NCI-H187 (cell line): ENCODE measurements around the gene CIB1.

Source experiments
- DNase-seq, 2 experiments: peaks; one replicate each; lab custom pipeline; 2025; lab: John Stamatoyannopoulos, UW

Gene CIB1

DNA sequence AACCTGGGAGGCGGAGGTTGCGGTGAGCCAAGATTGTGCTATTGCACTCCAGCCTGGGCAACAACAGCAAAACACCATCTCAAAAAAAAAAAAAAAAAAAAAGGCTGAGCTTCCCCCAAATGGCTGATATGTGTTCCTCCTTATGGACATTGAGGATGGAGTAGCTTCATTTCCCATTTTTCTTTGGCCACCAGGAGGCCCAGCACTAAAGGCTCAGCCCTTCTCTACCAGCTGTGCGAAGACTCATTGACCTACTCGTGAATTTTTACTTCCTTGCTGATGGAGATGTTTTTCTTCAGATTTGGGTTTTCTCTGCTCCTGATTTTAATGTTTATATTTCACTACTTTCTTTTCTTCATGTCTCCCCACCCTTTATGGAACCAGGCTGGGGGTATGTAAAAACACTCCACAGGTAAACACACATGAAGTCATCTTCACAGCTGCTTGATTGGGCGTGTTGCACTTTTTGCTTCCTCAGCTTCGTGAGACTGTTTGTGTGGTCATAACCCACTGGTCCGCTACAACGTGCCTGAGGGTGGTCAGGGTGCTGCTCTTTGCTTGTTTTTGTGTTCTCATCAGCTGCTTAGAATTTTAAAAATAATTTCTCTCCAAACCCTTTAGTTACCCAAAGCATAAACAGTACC, 19.1 kb downstream of the CIB1 start:
- no peak for DNase-seq

- no peak for DNase-seq
These were observed 19.9 kb downstream of the CIB1 start for GRCh38 chr15:90213818-90214204.

DNA sequence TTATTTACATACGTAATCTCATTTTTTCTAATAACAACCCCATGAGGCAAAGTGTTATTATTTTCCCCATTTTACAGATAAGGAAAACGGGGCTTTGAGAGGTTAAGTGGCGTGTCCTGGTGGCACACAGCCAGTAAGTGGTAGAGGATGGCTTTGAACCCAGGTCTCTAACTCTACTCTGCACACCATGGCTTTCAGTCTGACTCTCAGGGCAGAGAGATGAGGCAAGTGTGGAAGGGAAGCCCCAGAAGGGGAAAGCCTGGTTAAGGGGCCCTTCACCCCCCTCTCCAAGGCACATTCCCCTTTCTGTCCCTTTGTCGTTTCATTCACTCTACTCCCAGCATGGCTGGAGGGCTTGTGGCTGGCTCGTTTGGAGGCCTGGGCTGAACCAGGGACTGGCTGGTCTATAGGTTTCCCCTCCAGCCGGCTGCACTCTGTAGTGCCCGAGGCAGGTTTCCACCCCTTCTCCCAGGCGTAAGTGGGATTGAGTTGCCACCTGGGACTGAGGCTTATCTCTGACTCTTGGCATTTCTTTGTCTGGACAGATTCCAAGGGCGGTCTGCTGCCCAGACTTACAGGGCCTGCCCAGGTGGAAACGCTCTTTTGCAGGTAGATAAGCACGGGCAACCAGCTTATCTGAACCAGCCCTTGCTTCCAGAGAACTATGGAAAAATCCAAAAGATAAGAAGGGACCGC, 20.5 kb downstream of the CIB1 start:
- peak; percentile 56 to 57 for DNase-seq

- DNase-seq: no peak
These were observed 21.3 kb downstream of the CIB1 start for GRCh38 chr15:90212221-90213098.

DNA sequence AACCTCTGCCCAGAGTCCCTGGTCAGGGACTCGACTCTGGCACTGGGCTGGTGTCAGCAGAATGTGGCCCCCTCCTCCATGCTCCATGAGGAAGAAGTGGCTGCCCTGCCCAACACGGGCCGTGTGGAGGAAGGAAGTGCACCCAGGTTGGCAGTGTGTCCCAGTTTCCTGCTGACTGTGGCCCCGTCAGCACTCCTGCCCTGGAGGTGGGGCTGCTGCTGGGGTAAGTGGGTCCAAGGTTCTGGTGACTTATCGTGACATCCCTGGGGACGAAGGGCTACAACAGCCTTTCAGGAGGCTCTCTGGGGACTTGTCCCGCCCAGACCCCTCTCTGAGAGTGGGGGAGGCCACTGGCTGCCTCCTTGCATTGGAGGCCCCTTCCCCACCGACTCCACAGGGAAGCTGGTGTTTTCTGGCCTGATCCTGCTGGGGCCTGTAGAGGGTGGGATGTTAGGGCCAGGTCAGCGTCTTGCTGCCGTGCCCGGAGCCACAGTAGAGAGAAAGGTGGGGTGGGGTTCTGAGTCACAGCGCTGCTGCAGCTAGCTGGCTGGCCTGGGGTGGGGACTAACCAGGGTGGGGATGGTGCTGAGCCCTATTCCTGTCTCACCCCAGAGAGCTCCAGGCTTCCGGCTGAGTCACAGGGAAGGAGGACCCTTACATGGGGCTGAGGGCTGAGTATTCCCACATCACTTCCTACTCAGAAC, 22.1 kb downstream of the CIB1 start:
- no peak for DNase-seq

DNA sequence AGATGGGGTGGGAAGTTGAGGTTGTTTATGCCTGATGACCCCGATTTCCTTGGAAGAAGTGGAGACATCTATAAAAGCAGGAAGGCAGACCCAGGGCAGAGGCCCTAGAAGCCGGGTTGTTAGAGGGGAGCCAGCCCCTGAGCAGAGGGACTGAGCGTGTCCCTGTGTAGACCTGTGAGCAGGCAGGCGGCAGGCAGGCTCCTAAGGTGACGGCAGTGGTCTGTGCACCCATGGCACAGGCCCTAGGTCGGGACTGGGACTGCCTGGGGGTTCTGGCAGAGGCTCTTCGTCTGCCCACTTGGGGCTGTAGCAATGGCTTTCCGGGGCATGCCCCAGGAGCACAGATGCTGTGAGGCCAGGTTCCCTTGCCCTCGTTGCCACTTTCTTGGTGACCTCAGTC, 22.7 kb downstream of the CIB1 start:
- DNase-seq: no peak

- no peak for DNase-seq
These were observed 23.1 kb downstream of the CIB1 start for GRCh38 chr15:90210593-90210992.

DNA sequence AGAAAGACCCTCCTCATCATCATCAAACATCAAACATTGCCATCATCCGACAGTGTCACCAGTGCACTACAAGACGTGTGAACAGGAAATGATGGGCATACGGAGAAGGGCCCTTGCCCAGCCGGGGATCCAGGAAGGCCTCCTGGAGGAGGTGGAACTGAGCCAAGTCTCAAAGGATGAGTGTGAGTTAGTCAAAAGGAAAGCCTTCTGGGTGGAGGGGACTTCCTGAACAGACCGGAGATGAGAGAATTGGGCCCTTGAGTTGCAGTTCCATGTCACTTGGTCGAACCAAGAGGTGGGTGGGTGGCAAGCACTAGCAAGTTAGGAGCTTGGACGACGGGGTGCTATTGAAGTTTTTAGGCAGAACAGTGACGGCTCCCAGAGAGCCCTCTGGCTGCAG, 24.1 kb downstream of the CIB1 start:
- no peak for DNase-seq

GRCh38 chr15:90208356-90208755, 25.4 kb downstream of the CIB1 start:
- no peak for DNase-seq

DNA sequence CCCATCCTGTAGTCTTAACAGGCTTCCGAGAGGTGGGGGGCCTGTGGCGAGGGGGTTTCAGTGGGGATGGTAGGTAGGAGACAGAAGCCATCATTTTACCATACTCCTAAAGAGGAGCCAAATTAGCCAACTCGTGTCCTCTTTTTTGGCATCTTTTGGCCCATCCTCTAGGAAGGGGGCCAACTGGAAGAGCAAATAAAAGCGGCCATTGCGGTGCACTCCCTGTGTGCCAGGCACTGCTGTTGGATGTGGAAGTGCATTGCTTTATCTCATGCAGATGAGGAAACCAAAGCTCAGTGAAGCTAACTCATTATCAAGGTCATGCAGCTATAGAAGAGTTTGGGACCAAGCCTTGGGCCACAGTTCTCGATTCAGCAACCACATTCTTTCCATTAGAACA, 26.5 kb downstream of the CIB1 start:
- no peak for DNase-seq

- DNase-seq: no peak
These were observed 27.9 kb downstream of the CIB1 start for GRCh38 chr15:90205886-90206285.

DNA sequence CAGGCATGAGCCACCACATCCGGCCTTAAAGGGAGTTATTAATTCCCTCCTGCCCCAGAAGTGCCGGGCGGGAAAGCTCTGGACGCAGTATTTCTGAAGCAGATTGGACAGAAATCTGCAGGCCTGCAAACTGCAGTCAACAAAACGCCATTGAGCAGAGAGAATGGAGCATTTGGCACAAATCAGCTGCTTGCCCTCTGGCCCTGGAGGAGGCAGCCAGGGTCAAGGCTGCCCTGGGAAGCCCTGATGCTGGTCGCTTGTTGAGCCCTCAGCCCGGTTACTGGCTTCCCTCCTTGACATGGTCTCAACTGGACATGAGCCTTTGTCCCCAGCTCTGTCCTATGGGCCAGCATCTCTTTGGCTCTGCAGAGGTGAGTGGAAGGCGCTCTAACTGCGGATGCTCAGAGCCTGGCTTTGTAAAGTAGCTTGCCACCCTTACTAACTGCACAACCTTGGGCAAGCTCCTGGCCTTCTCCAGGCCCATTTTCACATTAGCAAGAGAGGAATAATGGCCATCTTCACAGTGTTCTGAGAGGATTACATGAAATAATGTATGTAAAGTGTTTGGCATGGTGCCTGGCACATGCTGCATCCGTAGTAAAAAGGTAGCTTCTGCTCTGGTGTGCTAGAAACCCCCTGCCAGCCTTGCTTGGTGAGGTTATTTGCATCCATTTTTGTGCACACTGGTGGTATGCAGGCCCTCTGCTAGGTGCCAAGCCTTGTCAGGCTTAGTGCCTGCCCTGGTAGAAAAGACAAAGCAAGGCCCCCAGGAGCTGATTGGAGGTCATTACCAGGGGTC, 28.5 kb downstream of the CIB1 start:
- no peak for DNase-seq

GRCh38 chr15:90203922-90204321, 29.8 kb downstream of the CIB1 start:
- no peak for DNase-seq

DNA sequence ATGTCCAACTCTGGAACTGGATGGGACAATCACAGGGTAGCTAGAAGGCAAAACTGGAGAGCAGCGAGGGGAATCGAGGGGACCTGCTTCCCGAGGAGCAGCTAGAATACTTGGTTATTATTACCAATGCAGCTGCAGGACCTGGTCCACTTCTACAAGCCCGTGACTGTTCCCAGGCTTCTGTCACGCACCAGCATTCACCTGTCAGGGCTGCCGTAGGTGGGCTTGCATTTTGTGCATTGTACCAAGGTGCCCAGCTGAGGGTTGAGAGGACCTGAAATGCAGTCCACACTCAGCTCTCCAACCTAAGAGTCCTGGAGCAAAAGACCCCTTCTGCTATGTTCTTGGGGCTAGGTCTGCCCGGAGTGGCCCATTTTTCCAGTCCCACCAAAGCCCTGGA, 30.3 kb downstream of the CIB1 start:
- DNase-seq: no peak

- no peak for DNase-seq
These were observed 30.8 kb downstream of the CIB1 start for GRCh38 chr15:90202929-90203328.

GRCh38 chr15:90201944-90202375, 31.8 kb downstream of the CIB1 start:
- DNase-seq: no peak

DNA sequence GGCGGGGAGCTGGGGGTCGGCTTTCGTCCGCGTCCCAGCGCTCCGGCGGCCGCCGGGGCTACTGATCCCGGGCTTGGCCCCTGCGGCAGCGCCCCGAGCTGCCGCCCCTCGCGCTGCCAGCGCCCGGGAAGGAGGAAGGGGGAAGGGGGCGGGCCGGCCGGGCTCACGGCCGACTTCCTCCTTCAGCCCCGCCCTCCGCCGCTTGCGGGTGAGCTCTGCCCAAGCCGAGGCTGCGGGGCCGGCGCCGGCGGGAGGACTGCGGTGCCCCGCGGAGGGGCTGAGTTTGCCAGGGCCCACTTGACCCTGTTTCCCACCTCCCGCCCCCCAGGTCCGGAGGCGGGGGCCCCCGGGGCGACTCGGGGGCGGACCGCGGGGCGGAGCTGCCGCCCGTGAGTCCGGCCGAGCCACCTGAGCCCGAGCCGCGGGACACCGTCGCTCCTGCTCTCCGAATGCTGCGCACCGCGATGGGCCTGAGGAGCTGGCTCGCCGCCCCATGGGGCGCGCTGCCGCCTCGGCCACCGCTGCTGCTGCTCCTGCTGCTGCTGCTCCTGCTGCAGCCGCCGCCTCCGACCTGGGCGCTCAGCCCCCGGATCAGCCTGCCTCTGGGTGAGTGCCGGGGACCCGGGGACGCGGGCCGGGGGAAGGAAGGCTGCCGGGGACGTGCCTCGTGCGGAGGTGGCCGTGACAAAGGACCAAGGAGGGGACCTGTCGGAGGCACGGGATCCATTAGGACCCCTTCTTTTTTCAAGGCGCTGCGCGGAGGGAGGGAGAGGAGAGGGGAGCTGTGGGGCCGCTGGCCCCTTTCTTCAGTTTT, 32.4 kb downstream of the CIB1 start, which contains the start of gene SEMA4B:
SEMA4B (plus strand) TSS at position 201 of the 814 bp plus-strand sequence; CDS start at position 450, 249 bp downstream.
- peak in 1 of 2 experiments; percentile 38 for DNase-seq

GRCh38 chr15:90200534-90201129, 33.1 kb downstream of the CIB1 start:
- no peak for DNase-seq

DNA sequence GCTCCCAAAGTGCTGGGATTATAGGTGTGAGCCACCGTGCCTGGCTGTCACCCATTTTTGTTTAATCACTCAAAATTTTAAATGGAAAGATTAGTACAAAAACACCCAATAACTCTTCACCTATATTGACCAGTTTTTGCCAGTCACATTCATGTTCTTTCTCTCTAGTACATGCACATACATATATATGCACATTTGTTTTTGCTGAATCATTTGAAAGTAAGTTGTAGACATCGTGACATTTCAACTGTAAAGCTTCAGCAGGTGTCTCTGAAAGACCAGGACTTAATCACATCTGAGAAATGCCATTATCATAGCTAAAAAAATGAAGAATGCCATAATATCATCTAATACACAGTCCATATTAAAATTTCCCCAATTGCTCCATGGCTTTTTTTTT, 39.1 kb downstream of the CIB1 start:
- DNase-seq: no peak
